Right atrium auricular region (tissue), 2 donors: ENCODE results near the gene DOK6. TPM values are rescaled to one million over a fixed set of nuclear protein-coding genes. Genes with fewer than 3 reads are reported as not detected.

Experiments used
- DNase-seq: peaks from one replicate; pipeline ENCODE4 v3.0.0-alpha.2; 2019; ENCODE audit warnings: low spot score
- H3K27ac ChIP-seq, 2 donors: fragments of 200-600 bp; sonication (generic); 1 replicate in 1 of 2; 2 replicates in 1 of 2; pipeline ENCODE4 v1.5.1; 2016 to 2019
- H3K27me3 ChIP-seq, 2 donors: fragments of 200-600 bp; sonication (generic); one replicate each; pipeline versions ENCODE4 v1.5.1 to v1.6.0; 2017 to 2019
- H3K36me3 ChIP-seq: fragments of 200-600 bp; sonication (generic); one replicate; pipeline ENCODE4 v1.5.1; 2016
- H3K4me1 ChIP-seq, 2 donors: fragments of 200-600 bp; sonication (generic); one replicate each; pipeline versions ENCODE4 v1.5.1 to v1.6.0; 2017 to 2019
- H3K4me3 ChIP-seq, 2 donors: fragments of 200-600 bp; sonication (generic); 1 replicate in 1 of 2; 2 replicates in 1 of 2; pipeline ENCODE4 v1.5.1; 2017 to 2019; ENCODE audit warnings: mild to moderate bottlenecking in 1 of 2, moderate library complexity in 1 of 2
- H3K9me3 ChIP-seq, 2 donors: fragments of 200-600 bp; sonication (generic); one replicate each; pipeline ENCODE4 v1.5.1; 2019
- CTCF ChIP-seq, 2 donors: fragments of 200-600 bp; sonication (generic); IDR thresholded peaks; one replicate each; pipeline ENCODE4 v1.5.1; 2019; ENCODE audit warnings: antibody characterized with exemption in 2 of 2
- total RNA-seq, 2 donors: library from RNA; depleted of rRNA; stranded (reverse); fragments of >200 nt; gene quantifications; one replicate each; pipeline ENCODE4 v1.1.0, GENCODE V29; 2016

The DOK6 gene
- total RNA-seq, 2 donors from 2014 or later, result 2.0 to 5.7 TPM

GRCh38 chr18:69365658-69366057, 35.0 kb upstream of the DOK6 start:
- Histone ChIP-seq H3K27me3 (no peaks in the 10 kb centered on the region), H3K4me3 (no peak overlapping the region), H3K36me3 (no peaks in the 10 kb centered on the region), H3K27ac (no peak overlapping the region), H3K4me1 (peaks cover 0 to 4% of the 10 kb centered on the region in 2 donors), H3K9me3 (no peaks in the 10 kb centered on the region)
- DNase-seq, result no peak
- TF ChIP-seq CTCF (IDR thresholded peaks at IDR 0.05), result no peak

GRCh38 chr18:69367104-69367503, 33.6 kb upstream of the DOK6 start:
- no peak for DNase-seq
- H3K36me3 ChIP-seq, result no peaks in the 10 kb centered on the region
- no peak for TF ChIP-seq CTCF (IDR thresholded peaks at IDR 0.05)
- H3K4me1 ChIP-seq, result peaks cover 0 to 4% of the 10 kb centered on the region in 2 donors
- H3K4me3 ChIP-seq, result no peak overlapping the region
- no peaks in the 10 kb centered on the region for H3K9me3 ChIP-seq
- no peak overlapping the region for H3K27ac ChIP-seq
- H3K27me3 ChIP-seq, result no peaks in the 10 kb centered on the region

GRCh38 chr18:69371729-69372128, 29.0 kb upstream of the DOK6 start:
- no peak overlapping the region for H3K4me3 ChIP-seq
- H3K27me3 ChIP-seq, result no peaks in the 10 kb centered on the region
- no peak for DNase-seq
- H3K36me3 ChIP-seq, result no peaks in the 10 kb centered on the region
- no peaks in the 10 kb centered on the region for H3K9me3 ChIP-seq
- no peak for TF ChIP-seq CTCF (IDR thresholded peaks at IDR 0.05)
- no peaks in the 10 kb centered on the region for H3K4me1 ChIP-seq
- H3K27ac ChIP-seq, result no peak overlapping the region

GRCh38 chr18:69380324-69380723, 20.4 kb upstream of the DOK6 start:
- TF ChIP-seq CTCF (IDR thresholded peaks at IDR 0.05), result no peak

GRCh38 chr18:69383186-69383585, 17.5 kb upstream of the DOK6 start:
- H3K27ac ChIP-seq, result no peak overlapping the region
- H3K27me3 ChIP-seq, result no peaks in the 10 kb centered on the region
- no peaks in the 10 kb centered on the region for H3K36me3 ChIP-seq
- no peaks in the 10 kb centered on the region for H3K9me3 ChIP-seq
- H3K4me1 ChIP-seq, result no peaks in the 10 kb centered on the region
- H3K4me3 ChIP-seq, result no peak overlapping the region
- DNase-seq, result no peak
- no peak for TF ChIP-seq CTCF (IDR thresholded peaks at IDR 0.05)

More at GRCh38 chr18:69380324-69380723, 20.4 kb upstream of the DOK6 start:
- no peaks in the 10 kb centered on the region for H3K27me3 ChIP-seq
- no peak for DNase-seq
- no peaks in the 10 kb centered on the region for H3K4me1 ChIP-seq
- no peak overlapping the region for H3K4me3 ChIP-seq
- H3K27ac ChIP-seq, result no peak overlapping the region
- no peaks in the 10 kb centered on the region for H3K36me3 ChIP-seq
- H3K9me3 ChIP-seq, result no peaks in the 10 kb centered on the region

GRCh38 chr18:69387186-69387585, 13.5 kb upstream of the DOK6 start:
- DNase-seq, result no peak
- Histone ChIP-seq H3K4me1 (no peaks in the 10 kb centered on the region), H3K27ac (no peak overlapping the region), H3K36me3 (no peaks in the 10 kb centered on the region), H3K4me3 (no peak overlapping the region), H3K27me3 (no peaks in the 10 kb centered on the region), H3K9me3 (no peaks in the 10 kb centered on the region)
- TF ChIP-seq CTCF (IDR thresholded peaks at IDR 0.05), result no peak
